ENCODE results near the gene GRIA4.
"Not testable (repeated sequence)": the region's sequence is repeated elsewhere in the genome, so short reads cannot be mapped to it uniquely, and the experiment has no call there.

Gene GRIA4

GRCh38 chr11:106003094-106003493 is 393.2 kb downstream of the GRIA4 start:
- DNase-seq (ENCODE audit: low read depth) = not testable (repeated sequence)

- DNase-seq (ENCODE audit: low read depth) = no peak
These were observed 401.6 kb downstream of the GRIA4 start for GRCh38 chr11:106011481-106011880.

DNA sequence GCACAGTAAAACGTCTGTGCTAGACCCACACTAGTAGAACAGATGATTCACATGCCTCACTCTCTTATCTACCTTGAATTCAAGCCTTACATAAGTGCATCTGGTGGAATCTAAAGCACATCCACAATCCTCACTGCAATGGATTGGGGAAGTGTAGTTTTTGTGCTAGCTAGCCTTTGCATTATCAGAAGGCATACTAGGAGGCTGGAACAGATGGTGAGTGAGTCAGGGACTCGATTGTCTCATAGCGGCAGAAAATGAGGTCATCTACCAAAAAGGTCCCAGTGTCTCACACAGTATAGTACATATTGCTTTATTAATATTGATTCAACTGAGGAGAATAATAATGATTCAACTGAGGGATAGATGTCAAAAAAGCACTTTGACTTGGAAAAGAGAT is 402.9 kb downstream of the GRIA4 start:
- no peak for DNase-seq (ENCODE audit: low read depth)

GRCh38 chr11:106014035-106014434 is 404.2 kb downstream of the GRIA4 start:
- DNase-seq (ENCODE audit: low read depth) = no peak

GRCh38 chr11:106014620-106015019 is 404.7 kb downstream of the GRIA4 start:
- DNase-seq (ENCODE audit: low read depth) = no peak

DNA sequence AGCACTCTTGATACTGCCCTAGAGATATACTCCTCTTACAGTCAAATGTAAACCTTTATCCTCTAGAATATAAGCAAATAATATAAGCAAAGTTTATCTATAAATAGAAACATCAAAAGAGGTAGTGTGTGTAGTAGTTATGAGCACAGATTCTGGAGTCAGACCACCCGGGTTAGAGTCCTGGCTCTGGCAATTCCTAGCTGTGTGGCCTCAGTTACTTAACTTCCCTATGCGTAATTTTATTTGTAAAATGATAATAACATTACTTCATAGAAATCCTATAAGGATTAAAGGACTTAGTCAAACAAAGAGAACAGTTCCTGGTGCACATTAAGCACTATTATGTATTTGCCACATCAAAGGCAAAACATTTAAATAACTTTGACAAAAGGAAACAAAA is 405.2 kb downstream of the GRIA4 start:
- DNase-seq (ENCODE audit: low read depth) = no peak

- no peak for DNase-seq (ENCODE audit: low read depth)
These were observed 407.2 kb downstream of the GRIA4 start for GRCh38 chr11:106017093-106017492.

- no peak for DNase-seq (ENCODE audit: low read depth)
These were observed 411.5 kb downstream of the GRIA4 start for GRCh38 chr11:106021181-106021966.

DNA sequence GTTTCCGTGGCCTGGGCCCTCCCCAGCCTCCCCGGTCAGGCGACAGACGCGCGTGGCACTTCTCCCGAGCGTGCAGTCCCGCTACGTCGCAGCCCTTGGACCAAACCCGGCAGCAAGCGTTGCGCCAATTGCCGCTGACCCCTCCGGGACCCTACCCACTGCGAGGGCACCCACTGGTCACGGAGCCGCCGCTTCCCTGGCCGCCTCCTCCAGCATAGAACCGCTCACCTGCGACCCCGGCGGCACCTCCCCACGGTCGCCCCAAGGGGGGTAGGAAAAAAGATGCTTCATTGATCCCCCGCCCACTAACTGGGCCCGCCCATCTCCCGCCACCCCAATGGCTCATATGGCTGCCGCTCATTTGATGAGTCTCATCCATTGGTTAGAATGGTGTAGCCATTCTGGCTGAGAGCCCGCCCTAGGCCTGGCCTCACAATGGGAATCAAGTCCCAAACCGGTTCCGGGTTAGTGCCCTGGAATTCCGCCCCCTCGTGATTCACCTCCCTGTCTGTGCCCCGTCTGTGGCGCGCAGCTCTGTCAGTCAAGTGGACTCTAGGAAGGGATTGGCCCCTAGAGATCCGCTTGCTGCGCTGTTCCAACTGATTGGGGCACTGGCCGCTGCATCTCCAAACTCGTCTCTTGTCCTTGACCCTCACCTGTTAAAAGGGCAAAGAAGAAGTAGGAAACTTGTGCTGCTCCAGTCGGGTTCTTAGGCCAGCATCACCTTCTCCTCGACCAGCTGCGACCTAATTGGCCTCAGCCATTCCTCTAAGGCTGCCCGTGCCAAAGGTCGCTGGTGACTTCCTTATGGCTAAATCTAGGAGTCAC is 412.3 kb downstream of the GRIA4 start, which contains the start of gene MSANTD4:
TSS of gene MSANTD4 (minus strand) at position 274 of the 828 bp plus-strand sequence. CDS start 11,323 bp downstream, outside the sequence.
- peak; percentile 94 for DNase-seq (ENCODE audit: low read depth)

- no peak for DNase-seq (ENCODE audit: low read depth)
These were observed 413.0 kb downstream of the GRIA4 start for GRCh38 chr11:106022795-106023275.

GRCh38 chr11:106030609-106031008 is 420.7 kb downstream of the GRIA4 start:
- no peak for DNase-seq (ENCODE audit: low read depth)

- DNase-seq (ENCODE audit: low read depth) = no peak
These were observed 421.4 kb downstream of the GRIA4 start for GRCh38 chr11:106031202-106031810.

Measured in T-helper 22 cell (primary cell).